ENCODE results near the gene GRID2. TPM values are rescaled to one million over a fixed set of nuclear protein-coding genes. Genes with fewer than 3 reads are reported as not detected.

GRID2 gene
- total RNA-seq, 1 donor from 2014 or later = 11.6 TPM

DNA sequence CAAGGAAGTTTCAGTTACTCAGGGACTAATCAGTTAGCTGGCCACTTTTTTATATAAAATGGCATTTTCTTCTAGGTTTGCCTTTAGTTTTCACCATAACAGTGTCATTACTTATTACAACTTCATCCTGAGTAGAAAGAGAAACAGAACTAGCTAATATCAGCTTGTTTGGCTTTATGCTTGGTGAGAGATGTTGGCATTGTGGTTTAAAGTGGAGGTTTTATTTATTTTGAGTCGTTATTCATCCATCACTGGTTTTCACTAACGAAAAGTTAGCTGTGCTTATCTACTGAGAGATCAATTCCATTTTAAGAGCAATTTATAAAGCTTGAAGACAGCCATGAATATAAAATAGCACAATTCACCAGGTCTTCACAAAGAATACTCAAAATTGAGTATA, 714.5 kb downstream of the GRID2 start:
- DNase-seq (ENCODE audit: low spot score) = no peak
- TF ChIP-seq, protein P1, sequence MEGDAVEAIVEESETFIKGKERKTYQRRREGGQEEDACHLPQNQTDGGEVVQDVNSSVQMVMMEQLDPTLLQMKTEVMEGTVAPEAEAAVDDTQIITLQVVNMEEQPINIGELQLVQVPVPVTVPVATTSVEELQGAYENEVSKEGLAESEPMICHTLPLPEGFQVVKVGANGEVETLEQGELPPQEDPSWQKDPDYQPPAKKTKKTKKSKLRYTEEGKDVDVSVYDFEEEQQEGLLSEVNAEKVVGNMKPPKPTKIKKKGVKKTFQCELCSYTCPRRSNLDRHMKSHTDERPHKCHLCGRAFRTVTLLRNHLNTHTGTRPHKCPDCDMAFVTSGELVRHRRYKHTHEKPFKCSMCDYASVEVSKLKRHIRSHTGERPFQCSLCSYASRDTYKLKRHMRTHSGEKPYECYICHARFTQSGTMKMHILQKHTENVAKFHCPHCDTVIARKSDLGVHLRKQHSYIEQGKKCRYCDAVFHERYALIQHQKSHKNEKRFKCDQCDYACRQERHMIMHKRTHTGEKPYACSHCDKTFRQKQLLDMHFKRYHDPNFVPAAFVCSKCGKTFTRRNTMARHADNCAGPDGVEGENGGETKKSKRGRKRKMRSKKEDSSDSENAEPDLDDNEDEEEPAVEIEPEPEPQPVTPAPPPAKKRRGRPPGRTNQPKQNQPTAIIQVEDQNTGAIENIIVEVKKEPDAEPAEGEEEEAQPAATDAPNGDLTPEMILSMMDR (IDR thresholded peaks at IDR 0.05; ENCODE audit: unreplicated experiment) = no peak
- Mint-ChIP-seq H3K4me3 (ENCODE audit: unreplicated experiment) (no peak overlapping the region), H3K27me3 (ENCODE audit: unreplicated experiment) (no peaks in the 10 kb centered on the region), H3K4me1 (ENCODE audit: unreplicated experiment) (no peaks in the 10 kb centered on the region), H3K9me3 (ENCODE audit: unreplicated experiment) (no peaks in the 10 kb centered on the region), H3K36me3 (ENCODE audit: low read depth, unreplicated experiment) (no peaks in the 10 kb centered on the region), H3K27ac (ENCODE audit: unreplicated experiment) (no peak overlapping the region)

DNA sequence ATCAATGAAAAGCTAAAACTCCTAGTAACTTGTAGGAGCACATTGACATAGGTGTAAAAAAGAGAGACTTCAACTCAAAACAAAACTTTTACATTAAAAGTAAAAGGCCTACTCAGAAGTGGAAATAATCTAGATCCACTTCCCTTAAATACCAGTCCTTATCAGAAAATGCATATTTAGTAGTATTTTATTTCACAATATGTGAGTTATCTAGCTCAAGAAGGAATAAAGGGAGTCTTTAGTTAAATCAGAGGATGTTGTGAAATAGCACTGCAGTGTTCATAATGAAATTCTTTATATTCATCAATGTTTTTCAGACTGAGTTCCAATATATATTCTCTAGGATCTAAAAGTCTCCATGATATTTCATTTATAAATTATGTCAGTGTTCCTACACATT, 715.0 kb downstream of the GRID2 start:
- Mint-ChIP-seq H3K27ac (ENCODE audit: unreplicated experiment) (no peak overlapping the region), H3K4me3 (ENCODE audit: unreplicated experiment) (no peak overlapping the region), H3K36me3 (ENCODE audit: low read depth, unreplicated experiment) (no peaks in the 10 kb centered on the region), H3K4me1 (ENCODE audit: unreplicated experiment) (no peaks in the 10 kb centered on the region), H3K9me3 (ENCODE audit: unreplicated experiment) (no peaks in the 10 kb centered on the region), H3K27me3 (ENCODE audit: unreplicated experiment) (no peaks in the 10 kb centered on the region)
- no peak for DNase-seq (ENCODE audit: low spot score)
- TF ChIP-seq, protein P1 (IDR thresholded peaks at IDR 0.05; ENCODE audit: unreplicated experiment) = no peak

DNA sequence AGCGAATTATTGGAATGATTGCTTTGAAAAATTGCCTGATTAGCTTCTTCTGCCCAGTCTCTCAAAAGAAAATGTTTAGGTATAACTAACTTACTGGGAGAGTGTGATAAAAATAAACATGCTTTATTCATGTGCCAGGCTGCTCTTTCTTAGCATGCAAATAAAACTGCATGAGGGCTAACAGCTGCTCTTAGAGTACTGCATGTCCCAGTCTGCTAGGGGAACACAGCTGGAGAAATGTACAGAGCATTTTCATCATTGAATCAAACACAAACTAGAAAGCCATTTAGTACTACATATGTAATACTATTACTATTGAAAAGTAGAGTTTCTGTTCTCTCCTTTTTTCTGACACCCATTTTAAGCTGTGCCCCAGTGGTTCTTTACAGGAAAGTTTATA, 726.0 kb downstream of the GRID2 start:
- H3K9me3 Mint-ChIP-seq (ENCODE audit: unreplicated experiment) = no peaks in the 10 kb centered on the region
- DNase-seq (ENCODE audit: low spot score) = no peak

DNA sequence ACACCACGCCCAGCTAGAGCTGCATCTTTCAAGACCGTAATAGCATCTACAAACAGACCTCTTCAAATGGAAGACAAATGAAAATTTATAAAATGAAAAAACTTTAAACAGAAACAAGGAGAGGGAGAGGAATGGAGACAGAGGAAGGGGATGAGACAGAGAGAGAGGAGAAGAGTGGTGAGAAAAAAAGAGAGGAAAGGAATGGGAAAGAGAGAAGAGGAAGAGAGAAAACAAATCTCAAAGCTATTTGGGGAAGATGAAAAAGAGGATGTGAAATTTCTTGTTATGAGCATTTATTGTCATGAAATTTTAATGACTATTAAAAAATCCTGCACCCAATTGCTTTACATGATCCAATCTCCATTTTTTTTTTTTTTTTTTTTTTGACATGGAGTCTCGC, 726.9 kb downstream of the GRID2 start:
- DNase-seq (ENCODE audit: low spot score) = no peak
- Mint-ChIP-seq H3K36me3 (ENCODE audit: low read depth, unreplicated experiment) (no peaks in the 10 kb centered on the region), H3K27me3 (ENCODE audit: unreplicated experiment) (peaks cover 2% of the 10 kb centered on the region), H3K9me3 (ENCODE audit: unreplicated experiment) (no peaks in the 10 kb centered on the region), H3K27ac (ENCODE audit: unreplicated experiment) (no peak overlapping the region), H3K4me3 (ENCODE audit: unreplicated experiment) (no peak overlapping the region), H3K4me1 (ENCODE audit: unreplicated experiment) (no peaks in the 10 kb centered on the region)
- TF ChIP-seq, protein P1 (IDR thresholded peaks at IDR 0.05; ENCODE audit: unreplicated experiment) = no peak

More for the DNA sequence above, 726.0 kb downstream of the GRID2 start:
- Mint-ChIP-seq H3K4me3 (ENCODE audit: unreplicated experiment) (no peak overlapping the region), H3K4me1 (ENCODE audit: unreplicated experiment) (no peaks in the 10 kb centered on the region), H3K36me3 (ENCODE audit: low read depth, unreplicated experiment) (no peaks in the 10 kb centered on the region), H3K27me3 (ENCODE audit: unreplicated experiment) (peaks cover 2% of the 10 kb centered on the region), H3K27ac (ENCODE audit: unreplicated experiment) (no peak overlapping the region)
- TF ChIP-seq, protein P1 (IDR thresholded peaks at IDR 0.05; ENCODE audit: unreplicated experiment) = no peak

DNA sequence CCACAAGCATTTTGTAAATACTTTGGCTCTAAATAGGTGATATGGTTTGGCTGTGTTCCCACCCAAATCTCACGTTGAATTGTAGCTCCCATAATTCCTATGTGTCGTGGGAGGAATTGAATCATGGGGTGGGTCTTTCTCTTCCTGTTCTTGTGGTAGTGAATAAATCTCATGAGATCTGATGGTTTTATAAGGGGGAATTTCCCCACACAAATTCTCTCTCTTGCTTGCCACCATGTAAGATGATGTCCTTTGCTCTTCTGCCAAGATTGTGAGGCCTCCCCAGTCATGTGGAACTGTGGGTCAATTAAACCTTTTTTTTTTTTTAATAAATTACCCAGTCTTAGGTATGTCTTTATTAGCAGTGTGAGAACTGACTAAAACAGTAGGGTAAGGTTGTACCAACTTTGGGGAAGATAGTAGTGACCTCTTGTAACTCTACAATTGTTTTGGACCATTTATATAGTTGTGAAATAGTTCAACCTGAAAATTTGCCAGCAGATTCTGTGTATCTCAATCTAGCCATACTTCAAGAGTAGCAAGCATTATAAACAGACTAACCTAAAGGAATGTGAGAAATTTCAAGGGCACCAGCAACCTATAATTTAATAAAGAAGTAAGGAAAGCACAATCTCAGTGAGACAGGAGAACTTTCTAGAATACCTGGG, 727.8 kb downstream of the GRID2 start:
- no peaks in the 10 kb centered on the region for H3K9me3 Mint-ChIP-seq (ENCODE audit: unreplicated experiment)
- H3K4me1 Mint-ChIP-seq (ENCODE audit: unreplicated experiment) = no peaks in the 10 kb centered on the region
- H3K27ac Mint-ChIP-seq (ENCODE audit: unreplicated experiment) = no peak overlapping the region
- H3K36me3 Mint-ChIP-seq (ENCODE audit: low read depth, unreplicated experiment) = no peaks in the 10 kb centered on the region
- TF ChIP-seq, protein P1 (IDR thresholded peaks at IDR 0.05; ENCODE audit: unreplicated experiment) = no peak
- no peak for DNase-seq (ENCODE audit: low spot score)
- no peak overlapping the region for H3K4me3 Mint-ChIP-seq (ENCODE audit: unreplicated experiment)
- peaks cover 2% of the 10 kb centered on the region for H3K27me3 Mint-ChIP-seq (ENCODE audit: unreplicated experiment)
